Astrocyte of the spinal cord (primary cell): Measurements from ENCODE around the gene OGFOD3.

Experiments
- DNase-seq: peaks from one replicate; pipeline ENCODE4 v3.0.0; 2011; ENCODE audit warnings: low read depth, low spot score
- H3K4me3 ChIP-seq: 2 replicates; pipeline ENCODE4 v1.5.1; 2011; ENCODE audit warnings: low read depth, mild to moderate bottlenecking, low read length, moderate library complexity
- CTCF ChIP-seq: IDR thresholded peaks from 2 replicates; pipeline ENCODE4 v1.5.1; 2012; ENCODE audit warnings: low read depth, mild to moderate bottlenecking, low read length, inconsistent platforms
- in situ Hi-C: cut with HindIII; loops from 2 replicates; pipeline ENCODE4 v1.10.0; 2017; ENCODE audit warnings: low sequenced_read_pairs

Gene OGFOD3

GRCh38 chr17:82344175-82344907 lies 74.0 kb downstream of the OGFOD3 start:
- in situ Hi-C loops = loop anchor here (10.0 kb wide), 1 partner anchor 70 kb away; the partner anchor contains the start of genes HEXD and OGFOD3
- DNase-seq = no peak

GRCh38 chr17:82343560-82343959 lies 74.8 kb downstream of the OGFOD3 start:
- H3K4me3 ChIP-seq = no peak overlapping the region
- DNase-seq = no peak
- TF ChIP-seq CTCF = no peak
- in situ Hi-C loops = loop anchor here (10.0 kb wide), 1 partner anchor 71 kb away; the partner anchor contains the start of genes HEXD and OGFOD3

More at GRCh38 chr17:82344175-82344907, 74.0 kb downstream of the OGFOD3 start:
- no peak overlapping the region for H3K4me3 ChIP-seq
- no peak for TF ChIP-seq CTCF

- DNase-seq = no peak
- no peak for TF ChIP-seq CTCF
- in situ Hi-C loops = loop anchor here (10.0 kb wide), 1 partner anchor 72 kb away; the partner anchor contains the start of genes HEXD and OGFOD3
- H3K4me3 ChIP-seq = no peak overlapping the region
These were observed 75.9 kb downstream of the OGFOD3 start for GRCh38 chr17:82342361-82343079.

GRCh38 chr17:82339634-82340580 lies 78.5 kb downstream of the OGFOD3 start:
- TF ChIP-seq CTCF = no peak
- DNase-seq = no peak
- in situ Hi-C loops = loop anchor here (10.0 kb wide), 1 partner anchor 75 kb away; the partner anchor contains the start of genes HEXD and OGFOD3
- peak overlapping the region; percentile 17 for H3K4me3 ChIP-seq
